Measurements from ENCODE around the gene MZT2B.
"Not testable (repeated sequence)": the region's sequence is repeated elsewhere in the genome, so short reads cannot be mapped to it uniquely, and the experiment has no call there.

DNA sequence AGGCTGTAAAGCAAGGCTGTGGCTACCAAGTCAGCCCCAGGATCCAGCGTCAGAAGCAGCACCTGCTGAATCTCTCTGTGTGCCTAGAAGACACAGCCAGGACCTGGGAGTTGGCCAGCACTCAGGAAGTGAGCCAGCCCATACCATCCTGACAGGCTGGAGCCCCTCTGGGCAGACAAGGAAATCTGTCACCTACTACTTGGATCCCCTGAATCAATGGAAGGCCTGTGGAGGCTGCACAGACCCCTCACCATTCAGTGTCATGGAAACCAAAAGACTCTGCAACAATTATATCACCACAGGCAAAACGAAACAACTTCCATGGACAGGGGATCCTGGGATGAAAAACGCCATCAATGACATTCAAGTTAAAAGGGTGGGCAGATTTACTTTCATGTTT is 15.5 kb upstream of the MZT2B start:
- TF ChIP-seq, protein P1, sequence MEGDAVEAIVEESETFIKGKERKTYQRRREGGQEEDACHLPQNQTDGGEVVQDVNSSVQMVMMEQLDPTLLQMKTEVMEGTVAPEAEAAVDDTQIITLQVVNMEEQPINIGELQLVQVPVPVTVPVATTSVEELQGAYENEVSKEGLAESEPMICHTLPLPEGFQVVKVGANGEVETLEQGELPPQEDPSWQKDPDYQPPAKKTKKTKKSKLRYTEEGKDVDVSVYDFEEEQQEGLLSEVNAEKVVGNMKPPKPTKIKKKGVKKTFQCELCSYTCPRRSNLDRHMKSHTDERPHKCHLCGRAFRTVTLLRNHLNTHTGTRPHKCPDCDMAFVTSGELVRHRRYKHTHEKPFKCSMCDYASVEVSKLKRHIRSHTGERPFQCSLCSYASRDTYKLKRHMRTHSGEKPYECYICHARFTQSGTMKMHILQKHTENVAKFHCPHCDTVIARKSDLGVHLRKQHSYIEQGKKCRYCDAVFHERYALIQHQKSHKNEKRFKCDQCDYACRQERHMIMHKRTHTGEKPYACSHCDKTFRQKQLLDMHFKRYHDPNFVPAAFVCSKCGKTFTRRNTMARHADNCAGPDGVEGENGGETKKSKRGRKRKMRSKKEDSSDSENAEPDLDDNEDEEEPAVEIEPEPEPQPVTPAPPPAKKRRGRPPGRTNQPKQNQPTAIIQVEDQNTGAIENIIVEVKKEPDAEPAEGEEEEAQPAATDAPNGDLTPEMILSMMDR (conservative IDR thresholded peaks at IDR 0.05 in 1 of 2, IDR thresholded peaks at IDR 0.05 in 1 of 2; ENCODE audit: low read depth in 1 of 2, low read length in 2 of 2), result not testable (repeated sequence)
- TF ChIP-seq EZH2 (IDR thresholded peaks at IDR 0.05; ENCODE audit: low read length, missing control alignments), result not testable (repeated sequence)

Data from fibroblast of lung (primary cell).